H1 (cell line): ENCODE results near the gene FXN. TPM values are rescaled to one million over a fixed set of nuclear protein-coding genes. Genes with fewer than 3 reads are reported as not detected.

ENCODE experiments used
- CTCF ChIA-PET: fragments of 300-600 bp; sonication (Branson Sonifier 250); formaldehyde crosslinking; loops from one replicate; lab custom pipeline; 2021; ENCODE audit not compliant: partially characterized antibody; lab: Charles Lee
- POLR2A ChIA-PET: fragments of 300-600 bp; sonication (Branson Sonifier 250); formaldehyde crosslinking; loops from one replicate; lab custom pipeline; 2021; ENCODE audit warnings: inconsistent platforms; ENCODE audit not compliant: partially characterized antibody; lab: Charles Lee
- DNase-seq, 2 experiments: peaks; one replicate each; pipeline versions ENCODE4 v3.0.0 to v3.0.0-alpha.2; 2010 to 2022; ENCODE audit warnings: low spot score in 2 of 2, low read depth in 1 of 2, mixed read lengths in 1 of 2
- FAIRE-seq: peaks from 2 replicates; lab custom pipeline; 2011; peaks lifted over from hg19 to GRCh38; lab: Jason Lieb, UNC
- H2AFZ ChIP-seq: 2 replicates; pipeline ENCODE4 v1.8.1; 2012; ENCODE audit warnings: low read length, inconsistent platforms
- H2AK5ac ChIP-seq: 2 replicates; pipeline ENCODE4 v1.6.1; 2013; ENCODE audit warnings: low read depth, low read length
- H2BK120ac ChIP-seq: replicated peaks from 2 replicates; pipeline ENCODE3; 2013; ENCODE audit warnings: low read depth, low read length, inconsistent platforms
- H2BK12ac ChIP-seq: 2 replicates; pipeline ENCODE4 v1.6.1; 2013; ENCODE audit warnings: low read depth, low read length
- H2BK15ac ChIP-seq: 2 replicates; pipeline ENCODE4 v1.6.1; 2013; ENCODE audit warnings: low read length
- H2BK20ac ChIP-seq: 2 replicates; pipeline ENCODE4 v1.6.1; 2013; ENCODE audit warnings: low read length
- H2BK5ac ChIP-seq: 2 replicates; pipeline ENCODE4 v1.6.1; 2013; ENCODE audit warnings: low read depth, low read length
- H3K14ac ChIP-seq: 2 replicates; pipeline ENCODE4 v1.6.1; 2013; ENCODE audit warnings: inconsistent platforms; ENCODE audit not compliant: insufficient read length
- H3K18ac ChIP-seq: 2 replicates; pipeline ENCODE4 v1.6.1; 2013; ENCODE audit warnings: low read length; ENCODE audit errors: extremely low read depth
- H3K23ac ChIP-seq: 2 replicates; pipeline ENCODE4 v1.6.1; 2013; ENCODE audit warnings: inconsistent platforms; ENCODE audit not compliant: insufficient read length
- H3K23me2 ChIP-seq: 2 replicates; pipeline ENCODE4 v1.6.1; 2013; ENCODE audit warnings: low read depth, low read length
- H3K27ac ChIP-seq: 2 replicates; pipeline ENCODE4 v1.6.1; 2011; ENCODE audit warnings: low read depth, low read length, inconsistent platforms
- H3K27me3 ChIP-seq, 4 experiments: replicated peaks in 1 of 4; 1 replicate in 1 of 4; 2 replicates in 3 of 4; pipeline versions ENCODE4 v1.6.1 to v1.8.1; 2011 to 2013; ENCODE audit warnings: low read length in 3 of 4, mild to moderate bottlenecking in 3 of 4, inconsistent platforms in 2 of 4, mixed read lengths in 2 of 4, moderate library complexity in 1 of 4; ENCODE audit not compliant: control insufficient read depth in 3 of 4, insufficient read depth in 3 of 4; ENCODE audit errors: extremely low read depth in 1 of 4
- H3K36me3 ChIP-seq, 4 experiments: 2 replicates each; pipeline versions ENCODE4 v1.6.1 to v1.8.1; 2011 to 2013; ENCODE audit warnings: mild to moderate bottlenecking in 4 of 4, low read length in 3 of 4, moderate library complexity in 2 of 4, control low read depth in 1 of 4, inconsistent platforms in 1 of 4; ENCODE audit not compliant: insufficient read depth in 4 of 4, control insufficient read depth in 2 of 4
- H3K4ac ChIP-seq: replicated peaks from 2 replicates; pipeline ENCODE3; 2013; ENCODE audit warnings: low read length, low read depth, mixed read lengths, inconsistent platforms; ENCODE audit not compliant: insufficient read length
- H3K4me1 ChIP-seq, 4 experiments: replicated peaks in 1 of 4; 1 replicate in 1 of 4; 2 replicates in 3 of 4; pipeline versions ENCODE4 v1.6.1 to v1.8.1; 2011 to 2013; ENCODE audit warnings: low read length in 3 of 4, inconsistent platforms in 2 of 4, mixed read lengths in 1 of 4; ENCODE audit not compliant: insufficient read depth in 4 of 4, control insufficient read depth in 3 of 4
- H3K4me2 ChIP-seq, 2 experiments: 2 replicates each; pipeline versions ENCODE4 v1.6.1 to v1.8.1; 2011 to 2013; ENCODE audit warnings: low read depth in 2 of 2, low read length in 2 of 2, control low read depth in 1 of 2, inconsistent platforms in 1 of 2, mild to moderate bottlenecking in 1 of 2; ENCODE audit not compliant: insufficient read depth in 1 of 2
- H3K4me3 ChIP-seq, 4 experiments: fragments of 200-600, 300-600 bp in 1 of 4; sonication (generic), shearing (Covaris generic), sonication (Bioruptor Twin) in 1 of 4; 2 replicates each; pipeline versions ENCODE4 v1.5.1 to v1.8.1; 2011 to 2016; ENCODE audit warnings: low read length in 4 of 4, low read depth in 3 of 4, control low read depth in 2 of 4, inconsistent platforms in 2 of 4, mild to moderate bottlenecking in 2 of 4, mixed read lengths in 1 of 4, moderate library complexity in 1 of 4; ENCODE audit not compliant: insufficient read depth in 2 of 4; ENCODE audit errors: extremely low read depth in 1 of 4
- H3K56ac ChIP-seq: replicated peaks from 2 replicates; pipeline ENCODE3; 2013; ENCODE audit warnings: low read depth, mild to moderate bottlenecking, mixed read lengths, low read length, inconsistent platforms; ENCODE audit not compliant: insufficient read length
- H3K79me1 ChIP-seq: 2 replicates; pipeline ENCODE4 v1.6.1; 2013; ENCODE audit warnings: low read depth, low read length, control low read depth
- H3K79me2 ChIP-seq, 2 experiments: 2 replicates each; pipeline versions ENCODE4 v1.6.1 to v1.8.1; 2012 to 2013; ENCODE audit warnings: low read length in 2 of 2, mild to moderate bottlenecking in 2 of 2, inconsistent platforms in 1 of 2; ENCODE audit not compliant: insufficient read depth in 2 of 2, control insufficient read depth in 1 of 2
- H3K9ac ChIP-seq, 4 experiments: replicated peaks in 1 of 4; 1 replicate in 1 of 4; 2 replicates in 3 of 4; pipeline versions ENCODE4 v1.6.1 to v1.8.1; 2011 to 2013; ENCODE audit warnings: low read depth in 3 of 4, low read length in 3 of 4, control low read depth in 2 of 4, mild to moderate bottlenecking in 2 of 4, moderate library complexity in 2 of 4, inconsistent platforms in 1 of 4; ENCODE audit errors: extremely low read depth in 1 of 4
- H3K9me3 ChIP-seq, 2 experiments: 2 replicates each; pipeline versions ENCODE4 v1.6.1 to v1.8.1; 2012 to 2013; ENCODE audit warnings: mild to moderate bottlenecking in 2 of 2, moderate library complexity in 2 of 2, control low read depth in 1 of 2, inconsistent platforms in 1 of 2, low read depth in 1 of 2, low read length in 1 of 2, mixed read lengths in 1 of 2; ENCODE audit not compliant: insufficient read depth in 2 of 2
- H4K20me1 ChIP-seq, 2 experiments: replicated peaks in 1 of 2; 2 replicates each; pipeline versions ENCODE3 to v1.8.1; 2011 to 2013; ENCODE audit warnings: inconsistent platforms in 2 of 2, low read length in 2 of 2, mild to moderate bottlenecking in 1 of 2; ENCODE audit not compliant: insufficient read depth in 2 of 2, control insufficient read depth in 1 of 2
- H4K5ac ChIP-seq: 2 replicates; pipeline ENCODE4 v1.6.1; 2013; ENCODE audit warnings: low read length, low read depth, mixed read lengths, inconsistent platforms; ENCODE audit not compliant: insufficient read length
- H4K8ac ChIP-seq: 2 replicates; pipeline ENCODE4 v1.8.0; 2013; ENCODE audit warnings: mild to moderate bottlenecking, moderate library complexity, low read length, inconsistent platforms; ENCODE audit not compliant: insufficient read depth; ENCODE audit errors: extremely low read depth
- H4K91ac ChIP-seq: replicated peaks from 2 replicates; pipeline ENCODE3; 2013; ENCODE audit warnings: low read length, mixed read lengths, inconsistent platforms; ENCODE audit not compliant: insufficient read length
- POLR2A ChIP-seq, 2 experiments: IDR thresholded peaks; 1 replicate in 1 of 2; 2 replicates in 1 of 2; pipeline ENCODE4 v1.6.1; 2011; ENCODE audit warnings: low read depth in 2 of 2, low read length in 2 of 2, mild to moderate bottlenecking in 2 of 2; ENCODE audit errors: control extremely low read depth in 1 of 2
- RBBP5 ChIP-seq: IDR thresholded peaks from 2 replicates; pipeline ENCODE4 v1.7.1; 2012; ENCODE audit warnings: low read depth, mild to moderate bottlenecking, inconsistent platforms, low read length, moderate library complexity, borderline replicate concordance
- SP1 ChIP-seq: IDR thresholded peaks from 2 replicates; pipeline ENCODE4 v1.6.1; 2011; ENCODE audit warnings: low read depth, low read length
- WGBS, 2 experiments: shearing (Covaris generic) in 1 of 2; methylation state at CpG; one replicate each; pipeline versions ENCODE4 v1.1.6 to v1.1.7; 2013 to 2015; ENCODE audit warnings: low lambda C conversion rate in 2 of 2, mixed read lengths in 2 of 2, inconsistent platforms in 1 of 2, low coverage in 1 of 2, missing lambda C conversion rate in 1 of 2; ENCODE audit not compliant: insufficient replicate concordance in 2 of 2, insufficient coverage in 1 of 2, insufficient read length in 1 of 2; ENCODE audit errors: extremely low coverage in 1 of 2, missing lambda C conversion rate in 1 of 2; 5-methylcytosine and 5-hydroxymethylcytosine counted together
- polyA plus RNA-seq, 7 experiments: library from polyadenylated mRNA; depleted of rRNA in 3 of 7; stranded (reverse) in 5 of 7; unstranded in 2 of 7; fragments of >200 nt in 5 of 7; fragments of 200-250 nt in 2 of 7; gene quantifications; 1 replicate in 5 of 7; 2 replicates in 1 of 7; 4 replicates in 1 of 7; pipeline versions ENCODE4 v1.2.1 to v1.2.3, GENCODE V29; 2011 to 2013; ENCODE audit warnings: missing spikeins in 2 of 7, mixed read lengths in 2 of 7
- total RNA-seq: library from RNA; stranded (reverse); fragmentation: NEBNext Ultra II Directional; extraction: Animal tissue kit (Norgen Biotek cat#: 25700); gene quantifications from 2 replicates; pipeline ENCODE4 v1.2.1, GENCODE V29; 2021
- TF ChIP-seq, protein P1 (sequence below): IDR thresholded peaks from 2 replicates; pipeline ENCODE4 v1.6.1; 2012; ENCODE audit warnings: inconsistent platforms

The FXN gene
- total and polyA plus RNA-seq, 2 of the 8 experiments (the other 6 are each of a cell fraction or from before 2014, with no cell fraction given): 34.2 to 37.5 TPM

DNA sequence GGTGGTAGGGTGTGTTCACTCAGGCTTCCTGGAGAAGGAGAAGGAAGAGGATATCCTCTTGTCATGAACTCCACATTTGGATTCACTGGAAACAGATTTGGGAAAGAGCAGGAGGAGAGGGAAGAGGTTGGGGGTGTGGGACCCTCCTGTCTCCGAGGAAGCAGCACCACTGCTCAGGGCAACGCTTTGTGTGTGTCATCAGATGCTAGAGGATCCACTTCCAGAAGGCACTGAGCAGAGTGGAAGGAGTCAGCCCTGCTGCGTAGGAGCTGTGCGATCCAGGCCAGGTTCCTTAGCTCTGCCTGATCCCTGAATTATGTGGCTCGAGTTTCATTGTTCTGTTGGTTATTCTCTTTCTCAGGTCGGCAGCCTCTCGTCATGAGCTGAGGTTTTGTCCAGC lies 101.2 kb downstream of the FXN start:
- no peaks in the 10 kb centered on the region for H3K23me2 ChIP-seq
- TF ChIP-seq, protein P1, sequence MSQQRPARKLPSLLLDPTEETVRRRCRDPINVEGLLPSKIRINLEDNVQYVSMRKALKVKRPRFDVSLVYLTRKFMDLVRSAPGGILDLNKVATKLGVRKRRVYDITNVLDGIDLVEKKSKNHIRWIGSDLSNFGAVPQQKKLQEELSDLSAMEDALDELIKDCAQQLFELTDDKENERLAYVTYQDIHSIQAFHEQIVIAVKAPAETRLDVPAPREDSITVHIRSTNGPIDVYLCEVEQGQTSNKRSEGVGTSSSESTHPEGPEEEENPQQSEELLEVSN: no peak
- TF ChIP-seq SP1: no peak
- TF ChIP-seq RBBP5: no peak
- TF ChIP-seq POLR2A (IDR thresholded peaks at IDR 0.05; ENCODE audit: control extremely low read depth in 1 of 2, low read depth in 2 of 2, low read length in 2 of 2): peak in 1 of 2 experiments; percentile 44; a peak in 1 of 3 replicates
- TF ChIP-seq, all 59 proteins: peak for 1
- ChIA-PET POLR2A (interaction anchor here (0.6 to 9.4 kb wide), 7 partner anchors 8 to 90 kb away, joined by 3 to 93 read pairs (median 3); no protein-coding TSS in a partner anchor), CTCF (interaction anchor here (0.9 to 2.4 kb wide), 10 partner anchors 12 to 101 kb away, joined by 3 to 12 read pairs (median 4); partner anchors contain the start of gene FXN)
- peak overlapping the region; percentile 0 for H4K91ac ChIP-seq
- no peak overlapping the region for H3K4me3 ChIP-seq
- H3K79me1 ChIP-seq: peaks cover 20% of the 10 kb centered on the region
- no peak overlapping the region for H2BK5ac ChIP-seq
- H3K9ac ChIP-seq: no peak overlapping the region
- peaks cover 0 to 5% of the 10 kb centered on the region in 2 experiments for H4K20me1 ChIP-seq
- WGBS, 2 experiments: 90% methylated on average over 7 of the region's 7 CpGs; no CpG with 5 or more reads in 1 of the 2 experiments
- H3K27ac ChIP-seq: 0 out of 2 replicates have a peak overlapping the region, but pooled peaks have one; percentile 29
- H3K18ac ChIP-seq: no peak overlapping the region
- DNase-seq: peak in 1 of 2 experiments; percentile 39
- H3K9me3 ChIP-seq: no peaks in the 10 kb centered on the region
- H3K23ac ChIP-seq: no peak overlapping the region
- peak overlapping the region; percentile 77; the same call in 1 of the 2 replicates for H4K8ac ChIP-seq
- H3K4ac ChIP-seq: no peak overlapping the region
- no peak overlapping the region for H2BK12ac ChIP-seq
- H3K14ac ChIP-seq: no peak overlapping the region
- H2BK15ac ChIP-seq: no peak overlapping the region
- no peak overlapping the region; the same call in 1 of the 2 replicates for H2AK5ac ChIP-seq
- H2BK120ac ChIP-seq: no peak overlapping the region
- no peaks in the 10 kb centered on the region for H3K27me3 ChIP-seq
- H2BK20ac ChIP-seq: no peak overlapping the region
- H3K56ac ChIP-seq: no peak overlapping the region
- H3K79me2 ChIP-seq: peaks cover 9 to 90% of the 10 kb centered on the region in 2 experiments
- peak overlapping the region; percentile 10 for H4K5ac ChIP-seq
- no peak for FAIRE-seq
- H3K4me2 ChIP-seq: no peak overlapping the region
- H3K4me1 ChIP-seq: peaks cover 0 to 4% (median 2%) of the 10 kb centered on the region in 4 experiments; a peak in 2 of 7 replicates
- H2AFZ ChIP-seq: no peak overlapping the region
- H3K36me3 ChIP-seq: peaks cover 0 to 13% (median 5%) of the 10 kb centered on the region in 4 experiments; a peak in 5 of 8 replicates
